Astrocyte (in vitro differentiated cells and primary cell): ENCODE measurements around the gene S100PBP.

Experiments used
- CTCF ChIP-seq: IDR thresholded peaks from 2 replicates; pipeline ENCODE4 v1.5.1; 2011; ENCODE audit warnings: low read depth, mild to moderate bottlenecking, inconsistent platforms, low read length, moderate library complexity; ENCODE audit not compliant: insufficient read depth
- EZH2 ChIP-seq: IDR thresholded peaks from 2 replicates; pipeline ENCODE4 v1.6.1; 2012; ENCODE audit warnings: mild to moderate bottlenecking, low read length, inconsistent platforms; ENCODE audit not compliant: insufficient read depth

- no peak for TF ChIP-seq CTCF
- TF ChIP-seq EZH2: no peak
Measured at GRCh38 chr1:32816676-32817158, 736 bp upstream of the S100PBP start.
